ENCODE results near the gene MRPS34.

Gene MRPS34

DNA sequence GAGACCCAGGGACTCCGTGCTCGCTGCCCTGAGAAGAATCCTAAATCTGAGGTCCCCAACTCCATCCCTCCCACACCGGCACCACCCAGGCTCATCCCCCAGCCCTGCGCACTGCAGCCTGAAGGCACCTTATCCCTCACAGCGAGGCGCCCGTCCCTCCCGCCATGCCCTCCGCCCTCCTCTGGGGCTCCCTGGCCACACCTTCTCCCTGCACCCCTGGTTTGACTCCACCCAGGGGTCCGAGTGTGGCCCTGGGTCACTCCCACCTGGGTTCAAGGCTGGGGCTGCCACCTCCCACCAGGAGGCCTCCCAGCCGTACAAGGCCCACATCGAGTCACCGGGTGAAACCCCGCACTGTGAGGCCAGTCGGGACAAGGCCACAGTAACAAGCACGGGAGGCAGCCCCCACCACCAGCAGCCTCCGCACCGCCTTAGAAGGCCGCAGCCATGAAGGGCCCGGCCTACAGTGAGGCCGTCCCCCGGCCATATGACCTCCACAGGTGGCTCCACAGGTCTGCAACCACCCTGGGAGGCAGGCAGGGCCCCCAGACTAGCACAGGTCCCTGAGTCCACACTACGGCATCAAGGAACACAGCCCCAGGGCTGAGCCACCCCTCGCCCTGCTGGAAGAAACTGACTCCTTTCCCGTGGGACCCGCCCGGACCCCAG, 45.4 kb upstream of the MRPS34 start:
- TF ChIP-seq, protein P1, sequence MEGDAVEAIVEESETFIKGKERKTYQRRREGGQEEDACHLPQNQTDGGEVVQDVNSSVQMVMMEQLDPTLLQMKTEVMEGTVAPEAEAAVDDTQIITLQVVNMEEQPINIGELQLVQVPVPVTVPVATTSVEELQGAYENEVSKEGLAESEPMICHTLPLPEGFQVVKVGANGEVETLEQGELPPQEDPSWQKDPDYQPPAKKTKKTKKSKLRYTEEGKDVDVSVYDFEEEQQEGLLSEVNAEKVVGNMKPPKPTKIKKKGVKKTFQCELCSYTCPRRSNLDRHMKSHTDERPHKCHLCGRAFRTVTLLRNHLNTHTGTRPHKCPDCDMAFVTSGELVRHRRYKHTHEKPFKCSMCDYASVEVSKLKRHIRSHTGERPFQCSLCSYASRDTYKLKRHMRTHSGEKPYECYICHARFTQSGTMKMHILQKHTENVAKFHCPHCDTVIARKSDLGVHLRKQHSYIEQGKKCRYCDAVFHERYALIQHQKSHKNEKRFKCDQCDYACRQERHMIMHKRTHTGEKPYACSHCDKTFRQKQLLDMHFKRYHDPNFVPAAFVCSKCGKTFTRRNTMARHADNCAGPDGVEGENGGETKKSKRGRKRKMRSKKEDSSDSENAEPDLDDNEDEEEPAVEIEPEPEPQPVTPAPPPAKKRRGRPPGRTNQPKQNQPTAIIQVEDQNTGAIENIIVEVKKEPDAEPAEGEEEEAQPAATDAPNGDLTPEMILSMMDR (IDR thresholded peaks at IDR 0.05; ENCODE audit: control insufficient read depth, insufficient read depth, low read depth, low read length, missing control alignments) = no peak
- DNase-seq (ENCODE audit: low read depth) = no peak
- H3K4me3 ChIP-seq (ENCODE audit: control insufficient read depth, low read depth, low read length) = no peak overlapping the region

DNA sequence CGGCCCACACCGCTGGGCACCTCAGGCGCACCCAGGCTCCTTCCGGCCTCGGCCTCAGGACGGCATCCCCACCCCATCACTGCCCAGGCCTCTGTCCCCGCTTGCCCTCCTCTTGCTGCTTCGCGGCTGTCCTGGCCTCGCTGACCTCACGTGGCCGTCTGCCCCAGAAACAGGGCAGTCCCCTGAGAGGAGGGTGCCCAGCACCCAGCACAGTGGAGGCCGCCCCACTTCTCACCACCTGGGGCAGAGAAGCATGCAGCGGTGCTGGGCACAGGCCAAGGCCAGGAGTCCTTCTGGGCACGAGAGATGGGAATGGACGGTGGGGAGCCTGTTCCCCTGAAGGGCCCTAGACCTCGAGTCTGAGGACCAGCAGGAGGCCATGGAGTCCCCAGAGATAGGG, 44.8 kb upstream of the MRPS34 start:
- no peak for DNase-seq (ENCODE audit: low read depth)
- TF ChIP-seq, protein P1 (IDR thresholded peaks at IDR 0.05; ENCODE audit: control insufficient read depth, insufficient read depth, low read depth, low read length, missing control alignments) = no peak

GRCh38 chr16:1817276-1817589, 44.3 kb upstream of the MRPS34 start:
- no peak overlapping the region for H3K4me3 ChIP-seq (ENCODE audit: control insufficient read depth, low read depth, low read length)
- TF ChIP-seq, protein P1 (IDR thresholded peaks at IDR 0.05; ENCODE audit: control insufficient read depth, insufficient read depth, low read depth, low read length, missing control alignments) = no peak
- DNase-seq (ENCODE audit: low read depth) = no peak

More for the DNA sequence above, 44.8 kb upstream of the MRPS34 start:
- H3K4me3 ChIP-seq (ENCODE audit: control insufficient read depth, low read depth, low read length) = no peak overlapping the region

GRCh38 chr16:1816396-1817275, 43.7 kb upstream of the MRPS34 start:
- TF ChIP-seq, protein P1 (IDR thresholded peaks at IDR 0.05; ENCODE audit: control insufficient read depth, insufficient read depth, low read depth, low read length, missing control alignments) = no peak
- no peak overlapping the region for H3K4me3 ChIP-seq (ENCODE audit: control insufficient read depth, low read depth, low read length)
- DNase-seq (ENCODE audit: low read depth) = no peak

DNA sequence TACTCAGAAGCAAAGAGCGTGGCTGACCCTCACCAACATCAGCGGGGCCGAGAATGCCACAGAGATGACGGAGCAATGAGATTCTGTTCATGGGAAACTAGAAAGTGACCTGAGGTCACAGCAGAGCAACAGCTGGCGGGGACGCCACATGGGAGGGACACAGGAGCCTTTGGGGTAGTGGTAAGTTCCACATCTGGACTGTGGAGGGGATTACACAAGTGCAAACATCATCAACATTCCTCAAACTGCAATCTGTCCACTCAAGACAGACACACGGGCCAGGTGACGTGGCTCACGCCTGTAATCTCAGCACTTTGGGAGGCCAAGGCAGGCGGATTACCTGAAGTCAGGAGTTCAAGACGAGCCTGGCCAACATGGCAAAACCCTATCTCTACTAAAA, 42.5 kb upstream of the MRPS34 start:
- no peak overlapping the region for H3K4me3 ChIP-seq (ENCODE audit: control insufficient read depth, low read depth, low read length)
- TF ChIP-seq, protein P1 (IDR thresholded peaks at IDR 0.05; ENCODE audit: control insufficient read depth, insufficient read depth, low read depth, low read length, missing control alignments) = no peak
- no peak for DNase-seq (ENCODE audit: low read depth)

DNA sequence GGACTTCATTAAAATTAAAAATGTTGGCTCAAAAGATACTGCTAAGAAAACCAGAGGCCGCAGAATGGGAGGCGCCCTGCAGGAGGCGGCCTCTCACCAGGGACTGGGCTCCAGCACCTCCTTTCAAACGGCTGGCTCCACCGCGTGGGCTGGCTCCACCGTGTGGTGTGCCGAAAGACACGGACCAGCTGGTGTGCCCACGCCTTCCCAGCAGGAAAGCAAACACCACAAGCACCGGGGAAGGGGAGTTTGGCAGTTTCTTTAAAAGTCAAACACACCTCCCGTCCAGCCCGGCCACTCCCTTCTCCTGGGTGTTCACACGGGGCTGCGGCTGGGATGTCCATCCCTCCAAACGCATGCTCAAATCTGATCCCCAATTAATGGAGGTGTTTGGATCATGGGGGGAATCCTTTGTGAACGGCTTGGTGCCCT, 39.8 kb upstream of the MRPS34 start:
- DNase-seq (ENCODE audit: low read depth) = peak; percentile 14
- no peak overlapping the region for H3K4me3 ChIP-seq (ENCODE audit: control insufficient read depth, low read depth, low read length)
- TF ChIP-seq, protein P1 (IDR thresholded peaks at IDR 0.05; ENCODE audit: control insufficient read depth, insufficient read depth, low read depth, low read length, missing control alignments) = peak; percentile 58

All from AG09309 (cell line).